Measurements from ENCODE around the gene P2RY6. TPM values are rescaled to one million over a fixed set of nuclear protein-coding genes. Genes with fewer than 3 reads are reported as not detected.

Gene P2RY6
- total and polyA plus RNA-seq, 2 experiments from 2014 or later, result 2.6 to 8.9 TPM

DNA sequence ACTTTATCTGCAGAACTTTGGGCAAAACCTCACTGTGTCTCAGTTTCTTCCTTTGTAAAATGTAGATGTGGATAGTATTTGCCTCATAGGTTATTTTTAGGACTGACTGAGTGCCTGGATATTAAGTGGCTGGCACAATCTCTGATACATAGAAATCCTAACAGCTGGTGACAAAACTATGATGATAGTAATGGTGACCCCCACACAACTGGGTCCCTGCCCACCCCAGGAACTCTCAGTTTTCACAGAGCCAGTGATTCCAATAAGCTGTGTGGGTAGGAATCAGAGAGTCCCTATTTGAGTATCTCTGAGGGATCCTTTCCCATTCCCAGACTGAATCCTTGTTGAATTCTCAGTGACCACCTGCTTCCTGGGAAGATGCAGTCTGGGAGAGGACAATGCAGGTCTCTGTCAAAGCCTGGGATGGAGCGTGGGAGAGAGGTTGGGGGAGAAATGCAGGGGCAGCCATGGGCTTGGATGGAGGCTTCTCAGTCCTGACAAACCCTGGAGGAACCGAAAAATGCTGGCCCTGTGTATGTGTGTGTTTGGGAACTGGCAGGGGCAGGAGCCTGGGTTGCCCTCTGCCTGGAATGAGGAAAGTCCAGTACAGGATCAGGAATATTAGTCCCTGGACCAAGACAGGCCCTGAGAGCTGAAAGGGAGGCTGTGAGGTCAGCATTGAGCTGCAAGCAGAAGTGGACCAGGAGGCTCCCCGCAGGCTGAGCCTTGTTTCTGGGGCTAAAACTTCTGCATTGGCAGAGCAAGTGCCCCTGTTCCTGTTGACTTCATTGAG, 6.1 kb upstream of the P2RY6 start:
- Histone ChIP-seq H2AFZ (no peak overlapping the region), H3K27me3 (peaks cover 19% of the 10 kb centered on the region), H3K4me2 (no peak overlapping the region), H3K9me2 (replicated peaks; ENCODE audit: insufficient read depth) (no peaks in the 10 kb centered on the region), H3K9me3 (ENCODE audit: low read depth) (no peaks in the 10 kb centered on the region), H3K36me3 (replicated peaks; ENCODE audit: insufficient read depth, low read depth) (no peaks in the 10 kb centered on the region), H3K4me3 (no peak overlapping the region), H3K4me1 (ENCODE audit: insufficient read depth) (peaks cover 26% of the 10 kb centered on the region), H4K20me1 (ENCODE audit: insufficient read depth, poor library complexity, severe bottlenecking) (no peaks in the 10 kb centered on the region), H3K79me2 (no peaks in the 10 kb centered on the region), H3K27ac (no peak overlapping the region)
- WGBS (ENCODE audit: low lambda C conversion rate, missing lambda C conversion rate), result 92% methylated on average over 3 of the region's 3 CpGs
- no peak for DNase-seq (ENCODE audit: low spot score)
- TF ChIP-seq EZH2phosphoT487 (IDR thresholded peaks at IDR 0.05; ENCODE audit: low read depth, severe bottlenecking, unreplicated experiment) (no peak), EZH2 (IDR thresholded peaks at IDR 0.05; ENCODE audit: borderline replicate concordance) (no peak)
- TF ChIP-seq, protein P1, sequence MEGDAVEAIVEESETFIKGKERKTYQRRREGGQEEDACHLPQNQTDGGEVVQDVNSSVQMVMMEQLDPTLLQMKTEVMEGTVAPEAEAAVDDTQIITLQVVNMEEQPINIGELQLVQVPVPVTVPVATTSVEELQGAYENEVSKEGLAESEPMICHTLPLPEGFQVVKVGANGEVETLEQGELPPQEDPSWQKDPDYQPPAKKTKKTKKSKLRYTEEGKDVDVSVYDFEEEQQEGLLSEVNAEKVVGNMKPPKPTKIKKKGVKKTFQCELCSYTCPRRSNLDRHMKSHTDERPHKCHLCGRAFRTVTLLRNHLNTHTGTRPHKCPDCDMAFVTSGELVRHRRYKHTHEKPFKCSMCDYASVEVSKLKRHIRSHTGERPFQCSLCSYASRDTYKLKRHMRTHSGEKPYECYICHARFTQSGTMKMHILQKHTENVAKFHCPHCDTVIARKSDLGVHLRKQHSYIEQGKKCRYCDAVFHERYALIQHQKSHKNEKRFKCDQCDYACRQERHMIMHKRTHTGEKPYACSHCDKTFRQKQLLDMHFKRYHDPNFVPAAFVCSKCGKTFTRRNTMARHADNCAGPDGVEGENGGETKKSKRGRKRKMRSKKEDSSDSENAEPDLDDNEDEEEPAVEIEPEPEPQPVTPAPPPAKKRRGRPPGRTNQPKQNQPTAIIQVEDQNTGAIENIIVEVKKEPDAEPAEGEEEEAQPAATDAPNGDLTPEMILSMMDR (IDR thresholded peaks at IDR 0.05; ENCODE audit: poor library complexity), result no peak

DNA sequence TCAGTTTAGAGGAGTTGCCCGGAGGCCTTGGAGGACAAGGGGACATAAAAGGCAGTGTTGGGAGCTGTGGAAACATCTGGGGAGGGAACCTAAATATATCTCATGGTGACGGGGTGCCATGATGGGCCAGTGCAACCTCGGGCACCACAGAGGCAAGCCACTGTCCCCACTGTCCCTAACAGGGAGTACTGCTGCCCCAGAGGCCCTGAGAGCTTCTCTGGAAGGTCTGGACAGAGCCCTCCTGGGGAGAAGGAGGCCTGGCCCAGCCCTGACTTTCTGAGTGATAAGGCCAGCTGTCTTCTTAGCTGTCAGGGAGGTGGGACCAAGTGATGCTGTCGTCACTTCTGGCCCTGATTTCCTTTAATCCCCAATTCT, 5.5 kb upstream of the P2RY6 start:
- no peaks in the 10 kb centered on the region for H3K36me3 ChIP-seq (replicated peaks; ENCODE audit: insufficient read depth, low read depth)
- H4K20me1 ChIP-seq (ENCODE audit: insufficient read depth, poor library complexity, severe bottlenecking), result no peaks in the 10 kb centered on the region
- H2AFZ ChIP-seq, result no peak overlapping the region
- 82% methylated on average over 4 of the region's 4 CpGs for WGBS (ENCODE audit: low lambda C conversion rate, missing lambda C conversion rate)
- no peaks in the 10 kb centered on the region for H3K79me2 ChIP-seq
- no peak overlapping the region for H3K4me2 ChIP-seq
- H3K27ac ChIP-seq, result no peak overlapping the region
- no peaks in the 10 kb centered on the region for H3K9me2 ChIP-seq (replicated peaks; ENCODE audit: insufficient read depth)
- peaks cover 19% of the 10 kb centered on the region for H3K27me3 ChIP-seq
- peaks cover 32% of the 10 kb centered on the region for H3K4me1 ChIP-seq (ENCODE audit: insufficient read depth)
- H3K4me3 ChIP-seq, result no peak overlapping the region
- H3K9me3 ChIP-seq (ENCODE audit: low read depth), result no peaks in the 10 kb centered on the region
- no peak for DNase-seq (ENCODE audit: low spot score)
- TF ChIP-seq EZH2 (IDR thresholded peaks at IDR 0.05; ENCODE audit: borderline replicate concordance) (no peak), EZH2phosphoT487 (IDR thresholded peaks at IDR 0.05; ENCODE audit: low read depth, severe bottlenecking, unreplicated experiment) (no peak)
- TF ChIP-seq, protein P1 (IDR thresholded peaks at IDR 0.05; ENCODE audit: poor library complexity), result no peak

DNA sequence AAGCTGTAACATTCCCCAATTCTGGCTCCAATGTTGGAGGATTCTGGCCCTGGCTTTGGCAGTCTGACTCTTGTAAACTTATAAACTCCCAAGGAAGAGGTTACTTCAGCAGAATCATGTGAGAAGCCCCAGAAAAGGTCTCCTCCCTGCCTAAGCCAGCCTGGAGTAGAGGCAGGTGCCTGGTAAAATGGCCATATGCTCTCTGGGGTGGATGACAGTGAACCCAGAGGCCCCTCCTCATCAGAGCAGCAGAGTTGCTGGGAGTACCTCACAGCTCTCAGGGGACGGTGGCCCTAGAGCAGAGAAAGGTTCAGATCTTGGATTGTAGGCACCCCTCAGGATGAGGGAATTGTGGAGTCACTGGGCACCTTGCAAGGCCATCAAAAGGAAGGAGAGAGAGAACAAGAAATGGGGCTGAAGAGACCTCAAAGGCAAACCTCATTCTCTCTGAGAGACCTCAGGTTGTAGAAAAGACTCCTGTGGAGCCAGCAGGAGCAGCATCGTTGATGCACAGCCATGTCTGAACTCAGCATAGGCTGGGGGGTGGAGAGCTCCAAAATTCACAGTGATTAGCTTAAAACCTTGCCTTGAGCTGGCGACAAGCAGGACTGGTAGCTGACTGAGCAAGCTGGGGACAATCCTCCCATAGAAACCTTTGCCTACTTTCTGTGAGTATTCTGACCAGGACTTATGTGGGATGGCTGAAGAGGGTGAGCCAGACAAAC, 4.9 kb upstream of the P2RY6 start:
- H4K20me1 ChIP-seq (ENCODE audit: insufficient read depth, poor library complexity, severe bottlenecking), result no peaks in the 10 kb centered on the region
- H3K36me3 ChIP-seq (replicated peaks; ENCODE audit: insufficient read depth, low read depth), result no peaks in the 10 kb centered on the region
- H2AFZ ChIP-seq, result no peak overlapping the region
- peaks cover 37% of the 10 kb centered on the region for H3K4me1 ChIP-seq (ENCODE audit: insufficient read depth)
- H3K9me3 ChIP-seq (ENCODE audit: low read depth), result no peaks in the 10 kb centered on the region
- H3K4me3 ChIP-seq, result no peak overlapping the region
- no peak overlapping the region for H3K4me2 ChIP-seq
- 79% methylated on average over 3 of the region's 3 CpGs for WGBS (ENCODE audit: low lambda C conversion rate, missing lambda C conversion rate)
- no peak overlapping the region for H3K27ac ChIP-seq
- DNase-seq (ENCODE audit: low spot score), result no peak
- TF ChIP-seq EZH2phosphoT487 (IDR thresholded peaks at IDR 0.05; ENCODE audit: low read depth, severe bottlenecking, unreplicated experiment) (no peak), EZH2 (IDR thresholded peaks at IDR 0.05; ENCODE audit: borderline replicate concordance) (no peak)
- TF ChIP-seq, protein P1 (IDR thresholded peaks at IDR 0.05; ENCODE audit: poor library complexity), result no peak
- H3K9me2 ChIP-seq (replicated peaks; ENCODE audit: insufficient read depth), result no peaks in the 10 kb centered on the region
- no peaks in the 10 kb centered on the region for H3K79me2 ChIP-seq
- peaks cover 19% of the 10 kb centered on the region for H3K27me3 ChIP-seq
